BLaER1 (cell line): ENCODE data around the gene CTRB1.
"Not testable (repeated sequence)": the region's sequence is repeated elsewhere in the genome, so short reads cannot be mapped to it uniquely, and the experiment has no call there.

ENCODE experiments used
- H3K27ac ChIP-seq: shearing (Covaris generic); formaldehyde crosslinking; 2 replicates; pipeline ENCODE4 v1.8.1; 2022
- H3K27me3 ChIP-seq: shearing (Covaris generic); formaldehyde crosslinking; 2 replicates; pipeline ENCODE4 v1.8.1; 2022
- H3K36me3 ChIP-seq: shearing (Covaris generic); formaldehyde crosslinking; 2 replicates; pipeline ENCODE4 v1.8.1; 2022
- H3K4me1 ChIP-seq: shearing (Covaris generic); formaldehyde crosslinking; 2 replicates; pipeline ENCODE4 v1.8.1; 2022
- H3K4me2 ChIP-seq: shearing (Covaris generic); formaldehyde crosslinking; 2 replicates; pipeline ENCODE4 v1.8.1; 2022
- H3K4me3 ChIP-seq: shearing (Covaris generic); formaldehyde crosslinking; 2 replicates; pipeline ENCODE4 v1.8.1; 2022
- H3K9ac ChIP-seq: shearing (Covaris generic); formaldehyde crosslinking; 2 replicates; pipeline ENCODE4 v1.8.1; 2022
- H3K9me3 ChIP-seq: shearing (Covaris generic); formaldehyde crosslinking; 2 replicates; pipeline ENCODE4 v1.8.1; 2022
- H4K20me1 ChIP-seq: shearing (Covaris generic); formaldehyde crosslinking; 2 replicates; pipeline ENCODE4 v1.8.1; 2022
- Cebpa-rat ChIP-seq: shearing (Covaris generic); IDR thresholded peaks from 2 replicates; pipeline ENCODE4 v1.8.1; 2022

CTRB1 gene

DNA sequence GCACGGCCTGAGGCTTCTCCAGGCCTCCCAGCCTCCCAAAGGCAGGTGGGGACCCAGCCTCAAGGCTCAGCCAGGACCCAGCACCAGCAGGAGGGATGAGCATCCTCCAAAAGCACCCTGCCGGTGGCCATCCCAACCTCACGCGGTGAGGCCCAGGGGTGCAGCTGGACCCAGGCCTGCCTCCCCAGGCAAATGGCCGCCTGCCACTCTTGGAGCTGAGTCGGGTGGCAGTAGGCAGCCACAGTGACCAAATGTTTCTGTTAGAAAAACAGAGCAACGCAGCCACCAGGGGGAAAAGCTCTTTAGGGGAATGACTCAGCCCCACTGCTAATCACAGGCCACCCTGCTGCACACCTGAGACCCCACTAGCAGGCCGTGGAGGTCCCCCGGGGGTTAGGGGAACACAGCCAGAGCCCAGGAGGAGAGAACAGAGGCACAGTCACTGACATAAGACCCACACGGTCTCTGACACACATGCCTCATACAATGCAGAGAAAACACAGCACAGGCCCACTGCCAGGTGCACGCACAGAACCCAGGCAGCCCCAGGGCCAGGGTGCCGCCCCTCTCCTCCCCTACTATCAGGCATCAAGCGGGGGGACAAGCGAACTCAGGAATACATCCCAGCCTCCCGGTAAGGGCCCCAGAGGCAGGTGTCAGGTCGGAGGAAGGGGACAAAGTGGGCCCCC, 20.2 kb downstream of the CTRB1 start:
- H3K4me2 ChIP-seq, result peak overlapping the region; percentile 70
- TF ChIP-seq Cebpa-rat, result no peak
- 0 out of 2 replicates have a peak overlapping the region, but pooled peaks have one; percentile 9 for H3K27ac ChIP-seq
- H3K9me3 ChIP-seq, result no peaks in the 10 kb centered on the region
- peak overlapping the region; percentile 10; the same call in 1 of the 2 replicates for H3K9ac ChIP-seq
- H4K20me1 ChIP-seq, result no peaks in the 10 kb centered on the region
- H3K4me1 ChIP-seq, result peaks cover 23% of the 10 kb centered on the region
- H3K4me3 ChIP-seq, result no peak overlapping the region
- no peaks in the 10 kb centered on the region for H3K36me3 ChIP-seq
- H3K27me3 ChIP-seq, result no peaks in the 10 kb centered on the region

DNA sequence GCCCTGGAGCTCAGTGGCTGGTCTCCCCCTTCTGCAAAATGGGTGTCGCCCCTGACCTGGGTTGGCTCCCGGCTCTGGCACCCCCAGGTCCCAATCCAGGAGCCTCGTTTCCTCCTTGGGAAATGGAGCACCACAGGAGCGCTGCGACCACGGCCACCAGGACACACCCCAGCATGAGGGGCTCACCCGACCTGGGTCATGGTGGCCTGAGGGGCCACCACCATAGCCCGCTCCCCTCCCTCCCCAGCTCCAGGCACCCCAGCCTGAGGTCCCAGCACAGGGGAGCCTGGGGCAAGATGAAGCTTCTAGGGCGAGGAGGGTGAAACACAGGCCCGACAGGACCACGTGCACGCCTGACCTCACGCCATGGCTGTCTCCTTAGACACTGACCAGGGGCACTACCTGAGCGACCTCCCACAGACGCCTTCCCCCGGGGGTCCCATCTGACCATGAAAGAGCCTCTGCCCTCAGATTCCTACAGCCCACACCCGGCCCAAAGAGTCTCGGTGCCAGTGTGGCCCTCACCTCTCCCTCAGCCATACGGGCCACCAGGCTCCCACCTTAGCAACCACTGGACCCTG, 20.8 kb downstream of the CTRB1 start:
- H3K27me3 ChIP-seq, result no peaks in the 10 kb centered on the region
- H3K4me3 ChIP-seq, result no peak overlapping the region
- peaks cover 30% of the 10 kb centered on the region for H3K4me1 ChIP-seq
- H3K4me2 ChIP-seq, result peak overlapping the region; percentile 70; the same call in 1 of the 2 replicates
- H3K9me3 ChIP-seq, result no peaks in the 10 kb centered on the region
- H3K9ac ChIP-seq, result no peak overlapping the region
- no peak for TF ChIP-seq Cebpa-rat
- H3K27ac ChIP-seq, result no peak overlapping the region
- H3K36me3 ChIP-seq, result no peaks in the 10 kb centered on the region
- no peaks in the 10 kb centered on the region for H4K20me1 ChIP-seq

DNA sequence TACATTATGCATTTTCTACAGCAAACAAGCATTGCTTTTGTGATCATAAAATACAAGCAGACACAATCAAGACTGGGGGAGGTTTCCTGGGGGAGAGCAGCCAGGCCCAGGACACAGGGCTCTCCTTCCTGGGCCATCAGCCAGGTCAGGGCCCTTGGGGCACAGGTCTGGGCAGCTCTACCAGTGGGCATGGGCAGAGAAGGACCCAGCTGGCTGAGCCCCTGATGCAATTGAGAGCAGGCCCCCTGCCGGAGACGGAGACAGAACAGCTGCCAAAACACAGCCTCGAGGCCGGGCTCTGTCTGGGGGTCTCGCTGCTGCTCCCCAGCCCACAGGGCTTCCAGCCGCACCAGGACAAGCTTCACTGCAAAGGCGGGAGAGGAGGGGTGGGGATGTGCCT, 21.8 kb downstream of the CTRB1 start:
- not testable (repeated sequence) for H3K27me3 ChIP-seq, H3K4me2 ChIP-seq, H3K36me3 ChIP-seq, H3K9ac ChIP-seq, H4K20me1 ChIP-seq, H3K4me3 ChIP-seq, H3K27ac ChIP-seq, H3K9me3 ChIP-seq
- peaks cover 40% of the 10 kb centered on the region for H3K4me1 ChIP-seq

DNA sequence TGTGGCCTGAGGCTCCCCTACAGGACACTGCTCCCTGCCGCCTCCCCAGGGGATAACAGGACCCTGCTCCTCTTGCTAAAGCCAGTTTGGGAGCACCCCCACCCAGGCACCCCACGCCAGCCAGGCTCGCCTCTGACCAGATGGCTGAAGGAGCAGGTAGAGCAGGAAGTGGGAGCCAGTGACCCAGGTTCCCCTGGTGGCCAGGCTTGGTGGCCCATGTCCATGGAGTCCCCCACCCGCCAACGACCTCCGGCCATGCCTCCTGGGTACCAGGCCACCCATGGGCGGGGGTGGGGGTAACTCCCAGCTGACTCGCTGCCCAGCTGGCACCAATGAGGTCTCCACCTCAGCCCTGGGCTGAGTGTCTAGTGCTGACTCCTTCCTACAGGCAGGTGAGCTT, 22.6 kb downstream of the CTRB1 start:
- Histone ChIP-seq H4K20me1 (0 out of 2 replicates have a peak, but pooled peaks cover 2% of the 10 kb centered on the region), H3K27ac (no peak overlapping the region), H3K4me1 (peaks cover 41% of the 10 kb centered on the region), H3K27me3 (no peaks in the 10 kb centered on the region), H3K9ac (no peak overlapping the region), H3K9me3 (no peaks in the 10 kb centered on the region), H3K36me3 (no peaks in the 10 kb centered on the region), H3K4me3 (no peak overlapping the region), H3K4me2 (no peak overlapping the region)
- TF ChIP-seq Cebpa-rat, result no peak

DNA sequence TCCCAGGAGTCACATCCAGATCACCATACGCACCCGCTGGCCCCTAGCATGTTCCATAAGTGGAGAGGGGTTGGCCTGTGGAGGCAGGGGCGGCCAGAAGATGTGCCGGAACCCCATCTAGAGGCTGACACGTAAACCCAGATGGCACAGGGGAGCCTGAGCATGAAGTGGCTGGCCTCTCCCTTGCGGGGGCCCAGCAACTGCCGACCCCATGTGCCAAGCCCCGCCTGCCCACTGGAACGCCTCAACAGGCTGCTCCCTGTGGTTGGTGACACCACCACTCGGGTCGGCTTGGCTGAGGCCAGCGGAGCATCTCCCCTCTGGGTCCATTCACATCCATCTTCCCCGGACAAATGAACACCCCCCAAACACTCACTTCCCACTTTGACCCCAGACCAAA, 23.2 kb downstream of the CTRB1 start:
- TF ChIP-seq Cebpa-rat, result no peak
- Histone ChIP-seq H3K4me1 (peaks cover 41% of the 10 kb centered on the region), H3K9me3 (no peaks in the 10 kb centered on the region), H3K27ac (no peak overlapping the region), H3K9ac (no peak overlapping the region), H3K4me2 (no peak overlapping the region), H3K36me3 (no peaks in the 10 kb centered on the region), H3K4me3 (no peak overlapping the region), H3K27me3 (0 out of 2 replicates have a peak, but pooled peaks cover 2% of the 10 kb centered on the region), H4K20me1 (peaks cover 7% of the 10 kb centered on the region)

DNA sequence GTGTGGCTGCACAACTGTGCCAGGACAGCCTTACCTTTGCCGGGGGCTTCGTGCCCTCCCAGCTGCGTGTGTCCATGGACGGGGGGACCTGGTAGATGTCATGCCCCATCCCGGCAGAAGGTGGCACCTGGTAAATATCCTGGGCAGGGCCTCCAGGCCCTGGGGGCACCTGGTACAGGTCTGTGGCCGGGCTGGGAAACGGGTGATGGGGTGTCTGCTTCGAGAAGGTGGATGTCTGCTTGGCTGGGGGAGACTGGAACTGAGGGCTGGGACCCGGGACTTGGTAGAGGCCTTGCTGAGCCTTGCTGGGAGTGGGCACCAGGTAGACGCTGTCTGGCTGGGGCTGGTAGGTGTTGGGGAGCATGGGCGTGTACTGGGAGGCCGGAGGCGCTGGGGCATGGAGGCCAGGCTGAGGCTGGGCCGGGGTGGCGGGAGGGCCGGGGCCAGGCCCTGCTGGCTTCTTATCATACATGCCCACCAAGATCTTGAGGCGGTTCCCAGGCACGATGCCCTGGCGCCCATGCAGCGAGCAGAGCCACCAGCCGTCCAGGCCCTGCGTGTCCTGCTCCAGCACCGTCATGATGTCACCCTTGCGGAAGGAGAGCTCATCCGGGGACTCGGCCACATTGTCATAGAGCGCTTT, 23.8 kb downstream of the CTRB1 start:
- H3K27ac ChIP-seq, H3K9ac ChIP-seq, H3K9me3 ChIP-seq, H3K36me3 ChIP-seq, H3K27me3 ChIP-seq, H3K4me2 ChIP-seq, H3K4me3 ChIP-seq: not testable (repeated sequence)
- Histone ChIP-seq H4K20me1 (peaks cover 13% of the 10 kb centered on the region), H3K4me1 (peaks cover 40% of the 10 kb centered on the region)

DNA sequence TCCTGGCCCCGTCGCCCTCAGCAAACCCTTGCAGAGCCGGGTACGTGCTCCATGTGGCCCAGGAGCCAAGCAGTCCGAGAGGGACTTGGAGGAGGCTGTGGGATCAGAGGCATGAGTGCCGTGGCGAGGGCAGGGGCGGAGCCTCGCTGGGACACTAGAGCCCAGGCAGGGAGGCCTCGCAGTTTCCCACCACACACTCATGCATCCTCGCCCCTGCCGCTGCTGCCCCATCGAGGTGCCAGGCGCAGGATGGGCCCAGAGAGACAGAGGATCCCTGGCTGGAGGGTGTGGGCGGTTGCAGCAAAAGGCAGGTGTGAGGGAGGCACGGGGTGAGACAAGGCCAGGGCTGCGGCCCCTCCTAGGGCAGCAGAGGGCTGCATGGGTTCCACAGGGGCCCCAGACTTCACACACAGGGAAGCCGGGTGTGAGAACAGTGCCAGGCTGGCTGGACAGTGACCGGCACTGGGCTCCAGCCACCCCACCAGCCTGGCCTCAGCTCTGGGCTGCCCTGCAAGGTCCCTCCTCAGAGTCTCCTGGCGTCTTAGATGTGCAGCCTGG, 25.0 kb downstream of the CTRB1 start:
- H3K36me3 ChIP-seq, result no peaks in the 10 kb centered on the region
- H4K20me1 ChIP-seq, result peaks cover 25% of the 10 kb centered on the region
- H3K27me3 ChIP-seq, result peaks cover 20% of the 10 kb centered on the region
- H3K4me3 ChIP-seq, result no peak overlapping the region
- H3K4me2 ChIP-seq, result peak overlapping the region; percentile 78
- no peak overlapping the region for H3K9ac ChIP-seq
- no peak overlapping the region for H3K27ac ChIP-seq
- peaks cover 40% of the 10 kb centered on the region for H3K4me1 ChIP-seq
- no peak for TF ChIP-seq Cebpa-rat
- H3K9me3 ChIP-seq, result no peaks in the 10 kb centered on the region

DNA sequence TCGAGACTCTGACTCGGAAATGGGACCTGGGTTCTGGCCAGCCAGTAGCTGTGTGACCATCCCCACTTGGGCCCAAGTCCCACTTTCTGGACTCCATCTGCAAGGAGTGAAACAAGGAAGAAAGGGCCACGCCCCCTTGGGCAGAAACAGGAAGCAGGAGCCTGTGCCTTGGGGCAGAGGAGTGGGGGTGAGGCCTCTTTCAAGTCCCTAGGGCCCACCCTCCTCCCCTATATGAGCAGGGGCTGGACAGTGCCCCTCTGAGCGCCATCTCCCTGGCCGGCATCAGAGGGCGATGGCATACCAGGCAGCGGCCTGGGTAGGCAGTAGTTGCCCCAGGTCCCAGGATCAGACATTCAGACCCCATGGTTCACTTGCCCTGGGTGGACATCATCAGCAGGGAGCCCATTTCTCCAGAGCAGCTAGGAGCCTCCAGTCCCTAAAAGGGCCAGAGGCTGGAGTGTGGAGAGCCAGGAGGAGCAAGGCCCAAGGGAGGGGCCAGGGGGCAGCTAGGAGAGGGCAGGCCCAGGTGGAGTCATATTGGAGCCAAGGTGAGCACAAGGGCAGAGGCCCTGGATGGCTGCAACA, 25.5 kb downstream of the CTRB1 start:
- Histone ChIP-seq H3K4me2 (peak overlapping the region; percentile 78), H3K36me3 (no peaks in the 10 kb centered on the region), H3K4me3 (no peak overlapping the region), H3K27ac (0 out of 2 replicates have a peak overlapping the region, but pooled peaks have one; percentile 27), H3K9ac (no peak overlapping the region), H4K20me1 (peaks cover 31% of the 10 kb centered on the region), H3K9me3 (no peaks in the 10 kb centered on the region), H3K4me1 (peaks cover 34% of the 10 kb centered on the region), H3K27me3 (peaks cover 26% of the 10 kb centered on the region)
- TF ChIP-seq Cebpa-rat, result no peak

DNA sequence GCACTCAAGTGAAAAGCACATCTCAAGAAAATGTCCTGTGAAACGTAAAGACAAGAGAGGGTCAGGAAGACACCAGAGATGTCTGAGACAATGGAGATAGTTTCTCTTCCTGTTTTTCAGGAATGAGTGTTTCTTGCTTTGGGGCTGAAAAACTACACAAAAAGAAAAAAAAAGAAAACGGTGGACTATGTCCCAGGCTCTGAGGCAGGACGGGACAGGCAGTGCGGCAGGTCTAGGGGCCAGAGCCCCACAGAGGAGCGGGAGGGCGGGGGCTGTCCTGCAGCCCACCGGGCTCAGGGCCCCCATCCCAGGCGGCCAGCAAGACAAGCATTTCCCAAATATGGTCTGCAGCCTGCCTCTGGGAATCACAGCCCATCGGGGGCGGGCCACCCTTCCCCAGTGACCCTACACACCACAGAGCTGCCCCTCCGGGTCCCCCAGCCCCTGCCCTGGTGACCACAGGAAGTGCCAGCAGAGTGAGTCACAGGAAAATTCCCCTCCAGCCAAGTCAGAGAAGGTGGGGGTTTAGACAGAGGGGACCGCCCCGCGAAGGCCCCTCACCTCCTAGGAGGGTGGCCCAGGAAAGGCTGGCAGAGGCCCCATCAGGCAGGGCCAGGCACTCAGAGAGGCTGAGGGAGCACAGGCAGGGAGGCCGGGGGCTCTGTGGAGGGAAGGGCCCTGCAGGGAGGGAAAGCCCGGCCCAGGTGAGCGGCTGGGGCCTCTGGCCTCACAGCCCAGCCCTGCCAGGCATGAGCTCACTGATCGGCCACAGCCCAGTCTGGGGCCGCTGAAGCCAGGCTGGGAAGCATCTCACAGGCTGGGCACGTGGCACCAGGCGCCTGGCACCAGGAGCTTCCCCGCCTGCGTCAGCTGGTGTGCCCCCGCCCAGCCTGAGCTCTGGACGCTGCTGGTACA, 26.3 kb downstream of the CTRB1 start:
- Histone ChIP-seq H3K27ac (no peak overlapping the region; the same call in 1 of the 2 replicates), H3K9me3 (no peaks in the 10 kb centered on the region), H4K20me1 (peaks cover 38% of the 10 kb centered on the region), H3K4me1 (peaks cover 33% of the 10 kb centered on the region), H3K4me2 (peak overlapping the region; percentile 78), H3K4me3 (no peak overlapping the region), H3K9ac (no peak overlapping the region), H3K36me3 (no peaks in the 10 kb centered on the region), H3K27me3 (peaks cover 34% of the 10 kb centered on the region)
- TF ChIP-seq Cebpa-rat, result no peak
